ENCODE results near the gene HGF.

HGF gene

GRCh38 chr7:81687062-81687461 lies 82.8 kb downstream of the HGF start:
- no peak overlapping the region for H3K4me2 ChIP-seq (ENCODE audit: low read length, poor library complexity, severe bottlenecking)
- no peak overlapping the region for H3K18ac ChIP-seq (ENCODE audit: low read depth in 1 of 2, low read length in 2 of 2)
- no peak overlapping the region for H2AK5ac ChIP-seq (ENCODE audit: low read length, severe bottlenecking)
- no peak overlapping the region for H3K14ac ChIP-seq (ENCODE audit: low read length in 2 of 2)
- H3K9me3 ChIP-seq (ENCODE audit: control insufficient read depth, low read length), result no peaks in the 10 kb centered on the region
- no peaks in the 10 kb centered on the region for H3K27me3 ChIP-seq (ENCODE audit: control insufficient read depth in 1 of 2, insufficient read depth in 1 of 2, low read length in 2 of 2)
- H3K79me1 ChIP-seq (replicated peaks; ENCODE audit: low read length, poor library complexity, severe bottlenecking), result no peaks in the 10 kb centered on the region
- H2AFZ ChIP-seq (ENCODE audit: low read depth, low read length), result no peak overlapping the region
- H2BK15ac ChIP-seq (ENCODE audit: low read depth, poor library complexity, severe bottlenecking), result no peak overlapping the region
- H3K4ac ChIP-seq (ENCODE audit: low read depth in 1 of 2, low read length in 2 of 2), result no peak overlapping the region
- H2BK120ac ChIP-seq (ENCODE audit: low read depth, low read length), result no peak overlapping the region
- no peak for DNase-seq
- no peak overlapping the region for H3K27ac ChIP-seq (ENCODE audit: low read length, poor library complexity, severe bottlenecking)
- no peak overlapping the region for H3K23ac ChIP-seq (ENCODE audit: low read length in 2 of 2)
- H3K4me1 ChIP-seq (ENCODE audit: control insufficient read depth, insufficient read depth, low read depth, low read length), result peaks cover 2% of the 10 kb centered on the region
- no peak overlapping the region for H3K4me3 ChIP-seq (ENCODE audit: insufficient read depth in 1 of 2, low read depth in 1 of 2, low read length in 2 of 2)
- H2BK12ac ChIP-seq (ENCODE audit: low read length in 2 of 2), result no peak overlapping the region
- H4K8ac ChIP-seq (ENCODE audit: low read length), result no peak overlapping the region
- no peak overlapping the region for H3K9ac ChIP-seq (ENCODE audit: low read length)
- H2BK5ac ChIP-seq (ENCODE audit: low read depth, low read length, poor library complexity, severe bottlenecking), result no peak overlapping the region
- no peaks in the 10 kb centered on the region for H3K36me3 ChIP-seq (ENCODE audit: control insufficient read depth in 1 of 2, insufficient read depth in 2 of 2, low read depth in 1 of 2, low read length in 2 of 2)
- H4K91ac ChIP-seq (ENCODE audit: low read length), result no peak overlapping the region

- Histone ChIP-seq H3K4me2 (ENCODE audit: low read length, poor library complexity, severe bottlenecking) (peak overlapping the region; percentile 27), H3K18ac (ENCODE audit: low read depth in 1 of 2, low read length in 2 of 2) (peak overlapping the region; percentile 82 to 99), H3K9me3 (ENCODE audit: control insufficient read depth, low read length) (no peaks in the 10 kb centered on the region), H2AFZ (ENCODE audit: low read depth, low read length) (no peak overlapping the region), H3K36me3 (ENCODE audit: control insufficient read depth in 1 of 2, insufficient read depth in 2 of 2, low read depth in 1 of 2, low read length in 2 of 2) (no peaks in the 10 kb centered on the region), H3K23ac (ENCODE audit: low read length in 2 of 2) (peak overlapping the region in 1 of 2 experiments; percentile 72), H4K91ac (ENCODE audit: low read length) (peak overlapping the region; percentile 25), H3K79me1 (replicated peaks; ENCODE audit: low read length, poor library complexity, severe bottlenecking) (no peaks in the 10 kb centered on the region), H3K4me1 (ENCODE audit: control insufficient read depth, insufficient read depth, low read depth, low read length) (peaks cover 2% of the 10 kb centered on the region), H3K9ac (ENCODE audit: low read length) (peak overlapping the region; percentile 36), H2BK12ac (ENCODE audit: low read length in 2 of 2) (peak overlapping the region; percentile 94), H4K8ac (ENCODE audit: low read length) (peak overlapping the region; percentile 74), H2BK5ac (ENCODE audit: low read depth, low read length, poor library complexity, severe bottlenecking) (no peak overlapping the region), H3K4ac (ENCODE audit: low read depth in 1 of 2, low read length in 2 of 2) (peak overlapping the region; percentile 46 to 96), H2BK15ac (ENCODE audit: low read depth, poor library complexity, severe bottlenecking) (no peak overlapping the region), H3K27ac (ENCODE audit: low read length, poor library complexity, severe bottlenecking) (no peak overlapping the region), H3K14ac (ENCODE audit: low read length in 2 of 2) (no peak overlapping the region), H3K27me3 (ENCODE audit: control insufficient read depth in 1 of 2, insufficient read depth in 1 of 2, low read length in 2 of 2) (no peaks in the 10 kb centered on the region), H2AK5ac (ENCODE audit: low read length, severe bottlenecking) (no peak overlapping the region), H3K4me3 (ENCODE audit: insufficient read depth in 1 of 2, low read depth in 1 of 2, low read length in 2 of 2) (peak overlapping the region in 1 of 2 experiments; percentile 3), H2BK120ac (ENCODE audit: low read depth, low read length) (peak overlapping the region; percentile 89)
- no peak for DNase-seq
- no CpG with 5 or more reads among the region's 3 CpGs for WGBS
These were observed 84.5 kb downstream of the HGF start for GRCh38 chr7:81685270-81685868.

- Histone ChIP-seq H3K9me3 (ENCODE audit: control insufficient read depth, low read length) (no peaks in the 10 kb centered on the region), H2BK120ac (ENCODE audit: low read depth, low read length) (no peak overlapping the region), H3K23ac (ENCODE audit: low read length in 2 of 2) (peak overlapping the region in 1 of 2 experiments; percentile 72), H3K79me1 (replicated peaks; ENCODE audit: low read length, poor library complexity, severe bottlenecking) (no peaks in the 10 kb centered on the region), H2AK5ac (ENCODE audit: low read length, severe bottlenecking) (no peak overlapping the region), H3K18ac (ENCODE audit: low read depth in 1 of 2, low read length in 2 of 2) (peak overlapping the region; percentile 28 to 99), H3K14ac (ENCODE audit: low read length in 2 of 2) (no peak overlapping the region), H2BK5ac (ENCODE audit: low read depth, low read length, poor library complexity, severe bottlenecking) (no peak overlapping the region), H3K36me3 (ENCODE audit: control insufficient read depth in 1 of 2, insufficient read depth in 2 of 2, low read depth in 1 of 2, low read length in 2 of 2) (no peaks in the 10 kb centered on the region), H2BK15ac (ENCODE audit: low read depth, poor library complexity, severe bottlenecking) (no peak overlapping the region), H3K9ac (ENCODE audit: low read length) (peak overlapping the region; percentile 47), H4K8ac (ENCODE audit: low read length) (peak overlapping the region; percentile 74), H3K27ac (ENCODE audit: low read length, poor library complexity, severe bottlenecking) (no peak overlapping the region), H2AFZ (ENCODE audit: low read depth, low read length) (no peak overlapping the region), H3K4me1 (ENCODE audit: control insufficient read depth, insufficient read depth, low read depth, low read length) (peaks cover 2% of the 10 kb centered on the region), H4K91ac (ENCODE audit: low read length) (no peak overlapping the region), H3K27me3 (ENCODE audit: control insufficient read depth in 1 of 2, insufficient read depth in 1 of 2, low read length in 2 of 2) (no peaks in the 10 kb centered on the region), H2BK12ac (ENCODE audit: low read length in 2 of 2) (no peak overlapping the region), H3K4ac (ENCODE audit: low read depth in 1 of 2, low read length in 2 of 2) (no peak overlapping the region), H3K4me2 (ENCODE audit: low read length, poor library complexity, severe bottlenecking) (peak overlapping the region; percentile 27), H3K4me3 (ENCODE audit: insufficient read depth in 1 of 2, low read depth in 1 of 2, low read length in 2 of 2) (peak overlapping the region in 1 of 2 experiments; percentile 3)
- 0% methylated on average over 2 of the region's 2 CpGs for WGBS
- DNase-seq, result peak; percentile 100
These were observed 85.2 kb downstream of the HGF start for GRCh38 chr7:81684514-81685269.

- H3K4ac ChIP-seq (ENCODE audit: low read depth in 1 of 2, low read length in 2 of 2), result no peak overlapping the region
- 73% methylated on average over 3 of the region's 5 CpGs for WGBS
- no peak overlapping the region for H2BK5ac ChIP-seq (ENCODE audit: low read depth, low read length, poor library complexity, severe bottlenecking)
- no peak overlapping the region for H3K4me3 ChIP-seq (ENCODE audit: insufficient read depth in 1 of 2, low read depth in 1 of 2, low read length in 2 of 2)
- H2BK120ac ChIP-seq (ENCODE audit: low read depth, low read length), result no peak overlapping the region
- no peaks in the 10 kb centered on the region for H3K27me3 ChIP-seq (ENCODE audit: control insufficient read depth in 1 of 2, insufficient read depth in 1 of 2, low read length in 2 of 2)
- H2BK15ac ChIP-seq (ENCODE audit: low read depth, poor library complexity, severe bottlenecking), result no peak overlapping the region
- H3K27ac ChIP-seq (ENCODE audit: low read length, poor library complexity, severe bottlenecking), result no peak overlapping the region
- H3K4me2 ChIP-seq (ENCODE audit: low read length, poor library complexity, severe bottlenecking), result no peak overlapping the region
- H3K23ac ChIP-seq (ENCODE audit: low read length in 2 of 2), result no peak overlapping the region
- H2BK12ac ChIP-seq (ENCODE audit: low read length in 2 of 2), result no peak overlapping the region
- H3K79me1 ChIP-seq (replicated peaks; ENCODE audit: low read length, poor library complexity, severe bottlenecking), result no peaks in the 10 kb centered on the region
- DNase-seq, result no peak
- peaks cover 2% of the 10 kb centered on the region for H3K4me1 ChIP-seq (ENCODE audit: control insufficient read depth, insufficient read depth, low read depth, low read length)
- no peaks in the 10 kb centered on the region for H3K9me3 ChIP-seq (ENCODE audit: control insufficient read depth, low read length)
- H4K8ac ChIP-seq (ENCODE audit: low read length), result no peak overlapping the region
- no peak overlapping the region for H2AK5ac ChIP-seq (ENCODE audit: low read length, severe bottlenecking)
- H3K9ac ChIP-seq (ENCODE audit: low read length), result peak overlapping the region; percentile 47
- H2AFZ ChIP-seq (ENCODE audit: low read depth, low read length), result no peak overlapping the region
- H3K36me3 ChIP-seq (ENCODE audit: control insufficient read depth in 1 of 2, insufficient read depth in 2 of 2, low read depth in 1 of 2, low read length in 2 of 2), result no peaks in the 10 kb centered on the region
- no peak overlapping the region for H3K14ac ChIP-seq (ENCODE audit: low read length in 2 of 2)
- no peak overlapping the region for H4K91ac ChIP-seq (ENCODE audit: low read length)
- H3K18ac ChIP-seq (ENCODE audit: low read depth in 1 of 2, low read length in 2 of 2), result peak overlapping the region in 1 of 2 experiments; percentile 28
These were observed 85.8 kb downstream of the HGF start for GRCh38 chr7:81684033-81684432.
